A549 treated with GW870086 at 1 μM for 4 hours (cell line): ENCODE data around the gene TGFBR3. TPM values are rescaled to one million over a fixed set of nuclear protein-coding genes. Genes with fewer than 3 reads are reported as not detected.

Experiments used
- total RNA-seq: library from RNA; stranded (reverse); fragments of 200-300 nt; extraction: Qiagen RNA extraction; gene quantifications from 5 replicates; pipeline ENCODE4 v1.2.3, GENCODE V29; 2022; ENCODE audit warnings: low read depth

TGFBR3 gene
- total RNA-seq = 3.9 to 5.0 TPM (median 4.9 TPM) in 5 replicates

DNA sequence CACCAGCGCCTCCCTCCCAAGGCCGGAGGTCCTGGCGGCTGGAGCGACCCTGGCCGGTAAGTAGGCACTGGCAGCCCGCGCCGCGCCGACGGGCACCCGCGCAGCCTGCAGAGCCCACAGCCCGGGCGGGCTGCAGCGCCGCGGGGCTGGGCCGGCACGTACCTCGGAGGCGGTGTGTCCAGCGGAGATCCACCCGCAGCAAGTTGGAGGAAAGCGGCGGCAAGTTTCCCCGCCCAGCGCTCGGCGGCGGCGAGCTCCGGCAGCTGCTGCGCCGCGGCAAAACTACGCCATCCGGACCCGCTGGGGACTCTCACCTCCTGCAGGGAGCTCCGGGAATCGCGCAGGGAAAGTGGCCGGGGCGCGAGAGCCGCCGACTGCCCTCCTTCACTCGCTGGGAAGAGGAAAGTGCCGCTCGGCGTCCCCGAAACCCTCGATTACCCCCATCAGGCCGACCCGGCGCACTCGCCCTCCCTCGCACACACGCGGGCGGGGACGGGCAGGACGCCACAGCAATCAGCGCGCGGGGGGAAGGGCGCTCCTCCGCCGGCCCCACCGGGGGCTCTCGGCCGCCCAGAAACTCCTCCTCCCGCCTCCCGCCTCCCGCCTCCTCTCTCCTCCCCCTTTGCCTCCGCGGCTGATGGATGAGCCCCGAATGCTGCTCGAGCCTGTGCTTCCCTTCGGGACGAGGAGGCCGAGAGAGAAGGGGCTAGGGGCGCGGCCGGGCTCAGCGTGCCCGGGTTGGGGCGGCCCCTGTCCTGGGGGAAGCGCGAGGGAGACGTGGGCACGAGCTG lies at the start of gene TGFBR3:
TGFBR3 (minus strand) TSS at position 436 of the 791 bp plus-strand sequence. CDS start 24,620 bp downstream, outside the sequence.

Other genes starting within 250 kb of the TGFBR3 start
- not detected in 5 replicates for gene BRDT, start 63.2 kb upstream of the TGFBR3 start, total RNA-seq
- 0.52 to 0.80 TPM (median 0.71 TPM) in 5 replicates for gene EPHX4, start 143.8 kb upstream of the TGFBR3 start, total RNA-seq
- gene SETSIP, start 189.3 kb upstream of the TGFBR3 start, total RNA-seq = not detected in 5 replicates
- 0.51 to 0.84 TPM (median 0.57 TPM) in 5 replicates for gene BTBD8, start 194.2 kb upstream of the TGFBR3 start, total RNA-seq